CD4-positive, alpha-beta memory T cell (primary cell): ENCODE results near the gene AFAP1. TPM values are rescaled to one million over a fixed set of nuclear protein-coding genes. Genes with fewer than 3 reads are reported as not detected.
A peak's percentile ranks its signal among the peaks of the same experiment; 100 is the strongest.

Experiments
- CTCF ChIA-PET: fragments of 350-600 bp; sonication (Branson Sonifier 250); formaldehyde crosslinking; loops from one replicate; lab custom pipeline; 2021; ENCODE audit warnings: inconsistent platforms; ENCODE audit not compliant: partially characterized antibody; lab: Charles Lee
- POLR2A ChIA-PET: fragments of 350-600 bp; sonication (Branson Sonifier 250); formaldehyde crosslinking; loops from one replicate; lab custom pipeline; 2021; ENCODE audit not compliant: partially characterized antibody; lab: Charles Lee
- DNase-seq, 5 donors: peaks; one replicate each; pipeline versions ENCODE4 v3.0.0 to v3.0.0-alpha.2; 2020 to 2022; ENCODE audit warnings: mixed read lengths in 1 of 5
- H3K27ac ChIP-seq: one replicate; pipeline ENCODE4 v1.7.0; 2013; ENCODE audit warnings: low read depth, low read length
- H3K27me3 ChIP-seq: 2 replicates; pipeline ENCODE4 v1.7.0; 2013; ENCODE audit warnings: mild to moderate bottlenecking, low read length, moderate library complexity; ENCODE audit not compliant: insufficient read depth
- H3K36me3 ChIP-seq: 2 replicates; pipeline ENCODE4 v1.7.0; 2013; ENCODE audit warnings: mild to moderate bottlenecking, low read length, moderate library complexity; ENCODE audit not compliant: insufficient read depth
- H3K4me1 ChIP-seq: 2 replicates; pipeline ENCODE4 v1.7.0; 2013; ENCODE audit warnings: mild to moderate bottlenecking, low read length, moderate library complexity; ENCODE audit not compliant: insufficient read depth
- H3K4me3 ChIP-seq, 2 donors: one replicate each; pipeline ENCODE4 v1.7.0; 2013; ENCODE audit warnings: low read length in 2 of 2, mild to moderate bottlenecking in 1 of 2
- H3K9me3 ChIP-seq, 2 donors: one replicate each; pipeline ENCODE4 v1.7.0; 2013; ENCODE audit warnings: low read length in 2 of 2, control low read depth in 1 of 2; ENCODE audit not compliant: control insufficient read depth in 1 of 2
- H3K27ac Mint-ChIP-seq, 7 donors: one replicate each; pipeline ENCODE4 v1.8.0; 2020 to 2021; ENCODE audit warnings: mixed read lengths in 7 of 7, mild to moderate bottlenecking in 6 of 7, inconsistent platforms in 3 of 7, moderate library complexity in 3 of 7
- H3K27me3 Mint-ChIP-seq, 2 donors: one replicate each; pipeline ENCODE4 v1.8.0; 2020 to 2021; ENCODE audit warnings: mixed read lengths in 2 of 2
- H3K36me3 Mint-ChIP-seq, 2 donors: one replicate each; pipeline ENCODE4 v1.8.0; 2020 to 2021; ENCODE audit warnings: mixed read lengths in 2 of 2, inconsistent platforms in 1 of 2, mild to moderate bottlenecking in 1 of 2
- H3K4me1 Mint-ChIP-seq, 4 donors: one replicate each; pipeline ENCODE4 v1.8.0; 2020 to 2021; ENCODE audit warnings: mixed read lengths in 4 of 4, mild to moderate bottlenecking in 1 of 4
- H3K4me3 Mint-ChIP-seq, 8 donors: one replicate each; pipeline ENCODE4 v1.8.0; 2020 to 2021; ENCODE audit warnings: mixed read lengths in 8 of 8, mild to moderate bottlenecking in 7 of 8, moderate library complexity in 6 of 8, inconsistent platforms in 3 of 8
- H3K9me3 Mint-ChIP-seq, 8 donors: one replicate each; pipeline ENCODE4 v1.8.0; 2020 to 2021; ENCODE audit warnings: mixed read lengths in 8 of 8, mild to moderate bottlenecking in 5 of 8, inconsistent platforms in 3 of 8, moderate library complexity in 1 of 8
- intact Hi-C: fragments of 100-400 bp; cut with micrococcal nuclease; formaldehyde crosslinking; loops from one replicate; pipeline ENCODE4 v1.15.1; 2023
- polyA plus RNA-seq, 2 donors: library from polyadenylated mRNA; unstranded; fragments of 300-500 nt; fragmentation: Illumina TruSeq; gene quantifications; one replicate each; pipeline ENCODE4 v1.2.3, GENCODE V29; 2021
- total RNA-seq, 2 experiments: library from RNA; stranded (reverse); gene quantifications; one replicate each; pipeline ENCODE4 v1.2.3, GENCODE V29; 2021

AFAP1 gene
- total and polyA plus RNA-seq, 4 experiments from 2014 or later: 0.95 to 21.8 (median 12.6) TPM

GRCh38 chr4:7894677-7895181 lies 44.9 kb downstream of the AFAP1 start:
- CTCF ChIA-PET: interaction anchor here (0.9 kb wide), 1 partner anchor 14 kb away, joined by 3 read pairs; no protein-coding TSS in a partner anchor
- no peak for DNase-seq
- no peak overlapping the region for H3K4me3 Mint-ChIP-seq
- H3K27me3 Mint-ChIP-seq: no peaks in the 10 kb centered on the region
- peaks cover 15 to 51% (median 23%) of the 10 kb centered on the region in 4 donors for H3K4me1 Mint-ChIP-seq
- peak overlapping the region in 2 of 7 donors; percentile 24 to 64 for H3K27ac Mint-ChIP-seq
- peaks cover 0 to 7% of the 10 kb centered on the region in 2 donors for H3K36me3 Mint-ChIP-seq
- H3K36me3 ChIP-seq: no peaks in the 10 kb centered on the region
- H3K9me3 ChIP-seq: no peaks in the 10 kb centered on the region
- intact Hi-C loops: no loop called here
- no peaks in the 10 kb centered on the region for H3K27me3 ChIP-seq
- H3K4me3 ChIP-seq: no peak overlapping the region
- no peak overlapping the region for H3K27ac ChIP-seq
- no peaks in the 10 kb centered on the region for H3K4me1 ChIP-seq
- peaks cover 0 to 4% (median 3%) of the 10 kb centered on the region in 8 donors for H3K9me3 Mint-ChIP-seq
- POLR2A ChIA-PET: interaction anchor here (1.1 kb wide), 1 partner anchor 44 kb away, joined by 5 read pairs; no protein-coding TSS in a partner anchor

GRCh38 chr4:7894098-7894676 lies 45.5 kb downstream of the AFAP1 start:
- intact Hi-C loops: no loop called here
- DNase-seq: no peak
- H3K4me1 ChIP-seq: no peaks in the 10 kb centered on the region
- Mint-ChIP-seq H3K9me3 (peaks cover 0 to 4% (median 3%) of the 10 kb centered on the region in 8 donors), H3K27me3 (no peaks in the 10 kb centered on the region), H3K4me3 (no peak overlapping the region), H3K27ac (peak overlapping the region in 1 of 7 donors; percentile 24), H3K4me1 (peaks cover 11 to 45% (median 20%) of the 10 kb centered on the region in 4 donors), H3K36me3 (peaks cover 0 to 7% of the 10 kb centered on the region in 2 donors)
- H3K36me3 ChIP-seq: no peaks in the 10 kb centered on the region
- no peaks in the 10 kb centered on the region for H3K27me3 ChIP-seq
- ChIA-PET CTCF (no interaction called here), POLR2A (no interaction called here)
- H3K27ac ChIP-seq: no peak overlapping the region
- H3K9me3 ChIP-seq: no peaks in the 10 kb centered on the region
- H3K4me3 ChIP-seq: no peak overlapping the region

GRCh38 chr4:7893539-7893938 lies 46.1 kb downstream of the AFAP1 start:
- ChIA-PET CTCF (no interaction called here), POLR2A (no interaction called here)
- DNase-seq: no peak
- Mint-ChIP-seq H3K27me3 (no peaks in the 10 kb centered on the region), H3K4me3 (no peak overlapping the region), H3K9me3 (peaks cover 1 to 7% (median 3%) of the 10 kb centered on the region in 8 donors), H3K27ac (no peak overlapping the region), H3K36me3 (peaks cover under 1 to 7% of the 10 kb centered on the region in 2 donors), H3K4me1 (peaks cover 10 to 41% (median 19%) of the 10 kb centered on the region in 4 donors)
- Histone ChIP-seq H3K9me3 (no peaks in the 10 kb centered on the region), H3K27ac (no peak overlapping the region), H3K4me1 (no peaks in the 10 kb centered on the region), H3K36me3 (no peaks in the 10 kb centered on the region), H3K4me3 (no peak overlapping the region), H3K27me3 (no peaks in the 10 kb centered on the region)
- intact Hi-C loops: no loop called here

- Mint-ChIP-seq H3K36me3 (peaks cover 3 to 10% of the 10 kb centered on the region in 2 donors), H3K4me1 (peaks cover 9 to 40% (median 19%) of the 10 kb centered on the region in 4 donors), H3K9me3 (peaks cover 2 to 11% (median 8%) of the 10 kb centered on the region in 8 donors), H3K27ac (no peak overlapping the region), H3K27me3 (no peaks in the 10 kb centered on the region), H3K4me3 (no peak overlapping the region)
- no peaks in the 10 kb centered on the region for H3K27me3 ChIP-seq
- H3K27ac ChIP-seq: no peak overlapping the region
- intact Hi-C loops: no loop called here
- no peaks in the 10 kb centered on the region for H3K4me1 ChIP-seq
- DNase-seq: no peak
- H3K36me3 ChIP-seq: no peaks in the 10 kb centered on the region
- CTCF ChIA-PET: no interaction called here
- H3K9me3 ChIP-seq: no peaks in the 10 kb centered on the region
- H3K4me3 ChIP-seq: no peak overlapping the region
- POLR2A ChIA-PET: no interaction called here
These were observed 47.2 kb downstream of the AFAP1 start for GRCh38 chr4:7892212-7893019.

- no peaks in the 10 kb centered on the region for H3K36me3 ChIP-seq
- H3K9me3 Mint-ChIP-seq: peaks cover 2 to 13% (median 10%) of the 10 kb centered on the region in 8 donors
- no peaks in the 10 kb centered on the region for H3K27me3 Mint-ChIP-seq
- ChIA-PET CTCF (no interaction called here), POLR2A (interaction anchor here (0.6 kb wide), 1 partner anchor 40 kb away, joined by 3 read pairs; no protein-coding TSS in a partner anchor)
- peaks cover 6 to 10% of the 10 kb centered on the region in 2 donors for H3K36me3 Mint-ChIP-seq
- no peak overlapping the region for H3K27ac ChIP-seq
- H3K4me1 Mint-ChIP-seq: peaks cover 11 to 39% (median 18%) of the 10 kb centered on the region in 4 donors
- intact Hi-C loops: no loop called here
- no peaks in the 10 kb centered on the region for H3K4me1 ChIP-seq
- no peaks in the 10 kb centered on the region for H3K27me3 ChIP-seq
- no peak overlapping the region for H3K4me3 ChIP-seq
- no peak overlapping the region for H3K27ac Mint-ChIP-seq
- no peak for DNase-seq
- H3K4me3 Mint-ChIP-seq: no peak overlapping the region
- no peaks in the 10 kb centered on the region for H3K9me3 ChIP-seq
These were observed 48.8 kb downstream of the AFAP1 start for GRCh38 chr4:7890635-7891393.

GRCh38 chr4:7887436-7887835 lies 52.2 kb downstream of the AFAP1 start:
- ChIA-PET POLR2A (no interaction called here), CTCF (no interaction called here)
- H3K4me3 ChIP-seq: no peak overlapping the region
- no peak for DNase-seq
- H3K27me3 ChIP-seq: no peaks in the 10 kb centered on the region
- intact Hi-C loops: no loop called here
- no peaks in the 10 kb centered on the region for H3K36me3 ChIP-seq
- Mint-ChIP-seq H3K27ac (no peak overlapping the region), H3K27me3 (no peaks in the 10 kb centered on the region), H3K36me3 (peaks cover 6 to 8% of the 10 kb centered on the region in 2 donors), H3K4me1 (peaks cover 15 to 31% (median 20%) of the 10 kb centered on the region in 4 donors), H3K4me3 (no peak overlapping the region), H3K9me3 (peaks cover 0 to 13% (median 10%) of the 10 kb centered on the region in 8 donors)
- no peaks in the 10 kb centered on the region for H3K4me1 ChIP-seq
- no peaks in the 10 kb centered on the region for H3K9me3 ChIP-seq
- no peak overlapping the region for H3K27ac ChIP-seq
